ENCODE data around the gene NARF. TPM values are rescaled to one million over a fixed set of nuclear protein-coding genes. Genes with fewer than 3 reads are reported as not detected.

NARF gene
- total RNA-seq, 1 experiment from 2014 or later = 96.7 TPM

DNA sequence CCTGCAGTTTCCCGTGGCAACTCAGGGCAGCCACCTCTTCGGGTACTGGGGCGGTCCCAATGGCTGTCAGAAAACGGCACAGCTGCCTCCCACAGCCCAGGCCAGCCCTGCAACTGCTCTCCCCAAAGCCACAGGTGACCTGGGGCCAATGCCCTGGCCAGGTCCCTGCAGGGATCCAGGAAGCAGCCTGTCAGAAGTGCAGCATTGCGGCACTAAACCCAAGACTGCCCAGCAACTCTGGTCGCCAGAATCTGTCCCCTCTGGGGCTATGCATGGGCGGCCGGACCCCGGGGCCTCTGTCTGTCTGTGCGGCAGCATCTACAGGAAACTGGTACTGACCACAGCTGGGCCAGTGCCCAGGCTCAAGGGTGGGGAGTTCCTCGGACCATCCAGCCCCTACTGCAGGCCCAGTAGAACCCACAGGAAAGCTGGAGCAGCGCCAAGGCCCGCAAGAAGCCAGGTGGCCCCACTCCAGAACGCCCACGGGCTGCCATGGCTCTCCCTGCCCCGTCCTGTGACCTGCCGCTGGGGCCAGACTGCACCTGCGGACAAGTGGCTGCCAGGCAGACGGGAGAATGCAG lies 13.5 kb upstream of the NARF start (continued):
- TF ChIP-seq, protein P1, sequence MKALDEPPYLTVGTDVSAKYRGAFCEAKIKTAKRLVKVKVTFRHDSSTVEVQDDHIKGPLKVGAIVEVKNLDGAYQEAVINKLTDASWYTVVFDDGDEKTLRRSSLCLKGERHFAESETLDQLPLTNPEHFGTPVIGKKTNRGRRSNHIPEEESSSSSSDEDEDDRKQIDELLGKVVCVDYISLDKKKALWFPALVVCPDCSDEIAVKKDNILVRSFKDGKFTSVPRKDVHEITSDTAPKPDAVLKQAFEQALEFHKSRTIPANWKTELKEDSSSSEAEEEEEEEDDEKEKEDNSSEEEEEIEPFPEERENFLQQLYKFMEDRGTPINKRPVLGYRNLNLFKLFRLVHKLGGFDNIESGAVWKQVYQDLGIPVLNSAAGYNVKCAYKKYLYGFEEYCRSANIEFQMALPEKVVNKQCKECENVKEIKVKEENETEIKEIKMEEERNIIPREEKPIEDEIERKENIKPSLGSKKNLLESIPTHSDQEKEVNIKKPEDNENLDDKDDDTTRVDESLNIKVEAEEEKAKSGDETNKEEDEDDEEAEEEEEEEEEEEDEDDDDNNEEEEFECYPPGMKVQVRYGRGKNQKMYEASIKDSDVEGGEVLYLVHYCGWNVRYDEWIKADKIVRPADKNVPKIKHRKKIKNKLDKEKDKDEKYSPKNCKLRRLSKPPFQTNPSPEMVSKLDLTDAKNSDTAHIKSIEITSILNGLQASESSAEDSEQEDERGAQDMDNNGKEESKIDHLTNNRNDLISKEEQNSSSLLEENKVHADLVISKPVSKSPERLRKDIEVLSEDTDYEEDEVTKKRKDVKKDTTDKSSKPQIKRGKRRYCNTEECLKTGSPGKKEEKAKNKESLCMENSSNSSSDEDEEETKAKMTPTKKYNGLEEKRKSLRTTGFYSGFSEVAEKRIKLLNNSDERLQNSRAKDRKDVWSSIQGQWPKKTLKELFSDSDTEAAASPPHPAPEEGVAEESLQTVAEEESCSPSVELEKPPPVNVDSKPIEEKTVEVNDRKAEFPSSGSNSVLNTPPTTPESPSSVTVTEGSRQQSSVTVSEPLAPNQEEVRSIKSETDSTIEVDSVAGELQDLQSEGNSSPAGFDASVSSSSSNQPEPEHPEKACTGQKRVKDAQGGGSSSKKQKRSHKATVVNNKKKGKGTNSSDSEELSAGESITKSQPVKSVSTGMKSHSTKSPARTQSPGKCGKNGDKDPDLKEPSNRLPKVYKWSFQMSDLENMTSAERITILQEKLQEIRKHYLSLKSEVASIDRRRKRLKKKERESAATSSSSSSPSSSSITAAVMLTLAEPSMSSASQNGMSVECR (CRISPR knock-in tag; IDR thresholded peaks at IDR 0.05; ENCODE audit: borderline replicate concordance) = no peak
- no peak for TF ChIP-seq FOXK1 (CRISPR knock-in tag; IDR thresholded peaks at IDR 0.05)
- TF ChIP-seq, protein P2, sequence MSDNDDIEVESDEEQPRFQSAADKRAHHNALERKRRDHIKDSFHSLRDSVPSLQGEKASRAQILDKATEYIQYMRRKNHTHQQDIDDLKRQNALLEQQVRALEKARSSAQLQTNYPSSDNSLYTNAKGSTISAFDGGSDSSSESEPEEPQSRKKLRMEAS (CRISPR knock-in tag; IDR thresholded peaks at IDR 0.05) = no peak
- TF ChIP-seq FOXP1 (CRISPR knock-in tag; IDR thresholded peaks at IDR 0.05; ENCODE audit: borderline replicate concordance) = no peak
- TF ChIP-seq, protein P3, sequence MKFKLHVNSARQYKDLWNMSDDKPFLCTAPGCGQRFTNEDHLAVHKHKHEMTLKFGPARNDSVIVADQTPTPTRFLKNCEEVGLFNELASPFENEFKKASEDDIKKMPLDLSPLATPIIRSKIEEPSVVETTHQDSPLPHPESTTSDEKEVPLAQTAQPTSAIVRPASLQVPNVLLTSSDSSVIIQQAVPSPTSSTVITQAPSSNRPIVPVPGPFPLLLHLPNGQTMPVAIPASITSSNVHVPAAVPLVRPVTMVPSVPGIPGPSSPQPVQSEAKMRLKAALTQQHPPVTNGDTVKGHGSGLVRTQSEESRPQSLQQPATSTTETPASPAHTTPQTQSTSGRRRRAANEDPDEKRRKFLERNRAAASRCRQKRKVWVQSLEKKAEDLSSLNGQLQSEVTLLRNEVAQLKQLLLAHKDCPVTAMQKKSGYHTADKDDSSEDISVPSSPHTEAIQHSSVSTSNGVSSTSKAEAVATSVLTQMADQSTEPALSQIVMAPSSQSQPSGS (CRISPR knock-in tag; IDR thresholded peaks at IDR 0.05; ENCODE audit: borderline replicate concordance, low read depth) = no peak
- no peak for TF ChIP-seq ZNF138 (CRISPR knock-in tag; conservative IDR thresholded peaks at IDR 0.05)
- TF ChIP-seq TP53 (CRISPR knock-in tag; IDR thresholded peaks at IDR 0.05) = no peak
- TF ChIP-seq CREB1 (CRISPR knock-in tag; IDR thresholded peaks at IDR 0.05) = no peak
- TF ChIP-seq ATF1 (CRISPR knock-in tag; IDR thresholded peaks at IDR 0.05) = no peak
- TF ChIP-seq SOX15 (CRISPR knock-in tag; IDR thresholded peaks at IDR 0.05) = no peak
- TF ChIP-seq EMX1 (CRISPR knock-in tag; IDR thresholded peaks at IDR 0.05) = no peak

DNA sequence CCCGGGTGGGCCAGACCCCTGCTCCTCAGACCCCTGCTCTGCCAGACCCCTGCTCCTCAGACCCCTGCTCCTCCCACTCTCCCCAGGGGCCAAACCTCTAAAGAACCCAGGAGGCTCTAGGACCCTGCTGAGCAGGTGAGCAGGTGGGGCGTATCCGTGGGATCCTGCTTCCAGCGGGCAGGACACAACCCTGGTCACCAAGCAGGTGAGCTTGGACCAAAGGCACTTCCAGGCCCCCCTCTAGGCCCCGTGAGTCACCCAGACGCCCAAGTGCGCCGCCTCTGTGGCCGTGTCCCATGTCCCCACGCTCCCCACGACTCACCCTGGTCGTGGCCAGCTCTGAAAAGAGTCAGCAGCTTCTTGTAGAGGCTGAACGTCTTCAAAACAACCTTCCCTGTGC lies 13.0 kb upstream of the NARF start:
- TF ChIP-seq ETV6 (CRISPR knock-in tag; IDR thresholded peaks at IDR 0.05) = no peak
- TF ChIP-seq, protein P4, sequence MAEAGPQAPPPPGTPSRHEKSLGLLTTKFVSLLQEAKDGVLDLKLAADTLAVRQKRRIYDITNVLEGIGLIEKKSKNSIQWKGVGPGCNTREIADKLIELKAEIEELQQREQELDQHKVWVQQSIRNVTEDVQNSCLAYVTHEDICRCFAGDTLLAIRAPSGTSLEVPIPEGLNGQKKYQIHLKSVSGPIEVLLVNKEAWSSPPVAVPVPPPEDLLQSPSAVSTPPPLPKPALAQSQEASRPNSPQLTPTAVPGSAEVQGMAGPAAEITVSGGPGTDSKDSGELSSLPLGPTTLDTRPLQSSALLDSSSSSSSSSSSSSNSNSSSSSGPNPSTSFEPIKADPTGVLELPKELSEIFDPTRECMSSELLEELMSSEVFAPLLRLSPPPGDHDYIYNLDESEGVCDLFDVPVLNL (CRISPR knock-in tag; IDR thresholded peaks at IDR 0.05; ENCODE audit: borderline replicate concordance, low read depth) = no peak
- TF ChIP-seq, protein P5, sequence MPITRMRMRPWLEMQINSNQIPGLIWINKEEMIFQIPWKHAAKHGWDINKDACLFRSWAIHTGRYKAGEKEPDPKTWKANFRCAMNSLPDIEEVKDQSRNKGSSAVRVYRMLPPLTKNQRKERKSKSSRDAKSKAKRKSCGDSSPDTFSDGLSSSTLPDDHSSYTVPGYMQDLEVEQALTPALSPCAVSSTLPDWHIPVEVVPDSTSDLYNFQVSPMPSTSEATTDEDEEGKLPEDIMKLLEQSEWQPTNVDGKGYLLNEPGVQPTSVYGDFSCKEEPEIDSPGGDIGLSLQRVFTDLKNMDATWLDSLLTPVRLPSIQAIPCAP (CRISPR knock-in tag; IDR thresholded peaks at IDR 0.05) = no peak
- no peak for TF ChIP-seq GABPB1 (CRISPR knock-in tag; IDR thresholded peaks at IDR 0.05)
- no peak for TF ChIP-seq TEAD1 (CRISPR knock-in tag; IDR thresholded peaks at IDR 0.05)
- TF ChIP-seq, protein P6, sequence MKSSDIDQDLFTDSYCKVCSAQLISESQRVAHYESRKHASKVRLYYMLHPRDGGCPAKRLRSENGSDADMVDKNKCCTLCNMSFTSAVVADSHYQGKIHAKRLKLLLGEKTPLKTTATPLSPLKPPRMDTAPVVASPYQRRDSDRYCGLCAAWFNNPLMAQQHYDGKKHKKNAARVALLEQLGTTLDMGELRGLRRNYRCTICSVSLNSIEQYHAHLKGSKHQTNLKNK (CRISPR knock-in tag; IDR thresholded peaks at IDR 0.05) = no peak
- TF ChIP-seq, protein P7, sequence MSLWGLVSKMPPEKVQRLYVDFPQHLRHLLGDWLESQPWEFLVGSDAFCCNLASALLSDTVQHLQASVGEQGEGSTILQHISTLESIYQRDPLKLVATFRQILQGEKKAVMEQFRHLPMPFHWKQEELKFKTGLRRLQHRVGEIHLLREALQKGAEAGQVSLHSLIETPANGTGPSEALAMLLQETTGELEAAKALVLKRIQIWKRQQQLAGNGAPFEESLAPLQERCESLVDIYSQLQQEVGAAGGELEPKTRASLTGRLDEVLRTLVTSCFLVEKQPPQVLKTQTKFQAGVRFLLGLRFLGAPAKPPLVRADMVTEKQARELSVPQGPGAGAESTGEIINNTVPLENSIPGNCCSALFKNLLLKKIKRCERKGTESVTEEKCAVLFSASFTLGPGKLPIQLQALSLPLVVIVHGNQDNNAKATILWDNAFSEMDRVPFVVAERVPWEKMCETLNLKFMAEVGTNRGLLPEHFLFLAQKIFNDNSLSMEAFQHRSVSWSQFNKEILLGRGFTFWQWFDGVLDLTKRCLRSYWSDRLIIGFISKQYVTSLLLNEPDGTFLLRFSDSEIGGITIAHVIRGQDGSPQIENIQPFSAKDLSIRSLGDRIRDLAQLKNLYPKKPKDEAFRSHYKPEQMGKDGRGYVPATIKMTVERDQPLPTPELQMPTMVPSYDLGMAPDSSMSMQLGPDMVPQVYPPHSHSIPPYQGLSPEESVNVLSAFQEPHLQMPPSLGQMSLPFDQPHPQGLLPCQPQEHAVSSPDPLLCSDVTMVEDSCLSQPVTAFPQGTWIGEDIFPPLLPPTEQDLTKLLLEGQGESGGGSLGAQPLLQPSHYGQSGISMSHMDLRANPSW (CRISPR knock-in tag; conservative IDR thresholded peaks at IDR 0.05; ENCODE audit: low read depth) = no peak
- no peak for TF ChIP-seq RORB (CRISPR knock-in tag; IDR thresholded peaks at IDR 0.05)
- DNase-seq (ENCODE audit: low spot score) (no peak), ATAC-seq (no peak)
- no peaks in the 10 kb centered on the region for H3K27me3 Mint-ChIP-seq (ENCODE audit: low read depth)
- peaks cover 7% of the 10 kb centered on the region for H3K36me3 Mint-ChIP-seq
- peaks cover 15% of the 10 kb centered on the region for H3K4me1 Mint-ChIP-seq
- no peak overlapping the region for H3K4me3 Mint-ChIP-seq
- no peak overlapping the region for H3K27ac Mint-ChIP-seq
- no peaks in the 10 kb centered on the region for H3K9me3 Mint-ChIP-seq
- CTCF ChIA-PET = no interaction called here
- POLR2A ChIA-PET = no interaction called here

All from WTC11 (cell line).